Measurements from ENCODE around the gene EXOC4.

DNA sequence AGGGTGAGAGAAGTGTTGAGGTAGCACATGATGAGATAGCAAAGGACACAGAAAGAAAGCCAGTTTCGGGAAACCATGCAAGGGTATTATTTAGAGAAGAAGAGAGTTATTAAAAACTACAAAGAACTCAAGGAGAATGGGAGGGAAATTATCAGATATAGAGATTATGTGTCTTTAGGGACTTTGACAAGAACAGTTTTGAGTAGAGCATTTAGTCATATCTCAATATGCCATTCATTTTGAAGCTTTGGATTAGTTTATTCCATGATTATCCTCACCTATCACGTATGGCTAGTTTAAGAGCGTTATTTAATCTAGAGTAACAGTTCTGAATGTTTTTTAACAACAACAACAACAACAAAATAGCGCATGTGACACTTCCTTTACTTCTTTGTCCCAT, 409.4 kb downstream of the EXOC4 start:
- TF ChIP-seq, protein P1, sequence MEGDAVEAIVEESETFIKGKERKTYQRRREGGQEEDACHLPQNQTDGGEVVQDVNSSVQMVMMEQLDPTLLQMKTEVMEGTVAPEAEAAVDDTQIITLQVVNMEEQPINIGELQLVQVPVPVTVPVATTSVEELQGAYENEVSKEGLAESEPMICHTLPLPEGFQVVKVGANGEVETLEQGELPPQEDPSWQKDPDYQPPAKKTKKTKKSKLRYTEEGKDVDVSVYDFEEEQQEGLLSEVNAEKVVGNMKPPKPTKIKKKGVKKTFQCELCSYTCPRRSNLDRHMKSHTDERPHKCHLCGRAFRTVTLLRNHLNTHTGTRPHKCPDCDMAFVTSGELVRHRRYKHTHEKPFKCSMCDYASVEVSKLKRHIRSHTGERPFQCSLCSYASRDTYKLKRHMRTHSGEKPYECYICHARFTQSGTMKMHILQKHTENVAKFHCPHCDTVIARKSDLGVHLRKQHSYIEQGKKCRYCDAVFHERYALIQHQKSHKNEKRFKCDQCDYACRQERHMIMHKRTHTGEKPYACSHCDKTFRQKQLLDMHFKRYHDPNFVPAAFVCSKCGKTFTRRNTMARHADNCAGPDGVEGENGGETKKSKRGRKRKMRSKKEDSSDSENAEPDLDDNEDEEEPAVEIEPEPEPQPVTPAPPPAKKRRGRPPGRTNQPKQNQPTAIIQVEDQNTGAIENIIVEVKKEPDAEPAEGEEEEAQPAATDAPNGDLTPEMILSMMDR (IDR thresholded peaks at IDR 0.05), result no peak
- no peak for TF ChIP-seq EP300 (IDR thresholded peaks at IDR 0.05)
